HTERT RPE-1 (cell line): Measurements from ENCODE around the gene PDLIM7.
"Not testable (repeated sequence)": the region's sequence is repeated elsewhere in the genome, so short reads cannot be mapped to it uniquely, and the experiment has no call there.

Experiments
- in situ Hi-C: fragments of 300-500 bp; cut with MboI; formaldehyde crosslinking; loops from 4 replicates; pipeline ENCODE4 v1.14.3; 2020; ENCODE audit warnings: low sequenced_read_pairs

PDLIM7 gene, protein sequence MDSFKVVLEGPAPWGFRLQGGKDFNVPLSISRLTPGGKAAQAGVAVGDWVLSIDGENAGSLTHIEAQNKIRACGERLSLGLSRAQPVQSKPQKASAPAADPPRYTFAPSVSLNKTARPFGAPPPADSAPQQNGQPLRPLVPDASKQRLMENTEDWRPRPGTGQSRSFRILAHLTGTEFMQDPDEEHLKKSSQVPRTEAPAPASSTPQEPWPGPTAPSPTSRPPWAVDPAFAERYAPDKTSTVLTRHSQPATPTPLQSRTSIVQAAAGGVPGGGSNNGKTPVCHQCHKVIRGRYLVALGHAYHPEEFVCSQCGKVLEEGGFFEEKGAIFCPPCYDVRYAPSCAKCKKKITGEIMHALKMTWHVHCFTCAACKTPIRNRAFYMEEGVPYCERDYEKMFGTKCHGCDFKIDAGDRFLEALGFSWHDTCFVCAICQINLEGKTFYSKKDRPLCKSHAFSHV

DNA sequence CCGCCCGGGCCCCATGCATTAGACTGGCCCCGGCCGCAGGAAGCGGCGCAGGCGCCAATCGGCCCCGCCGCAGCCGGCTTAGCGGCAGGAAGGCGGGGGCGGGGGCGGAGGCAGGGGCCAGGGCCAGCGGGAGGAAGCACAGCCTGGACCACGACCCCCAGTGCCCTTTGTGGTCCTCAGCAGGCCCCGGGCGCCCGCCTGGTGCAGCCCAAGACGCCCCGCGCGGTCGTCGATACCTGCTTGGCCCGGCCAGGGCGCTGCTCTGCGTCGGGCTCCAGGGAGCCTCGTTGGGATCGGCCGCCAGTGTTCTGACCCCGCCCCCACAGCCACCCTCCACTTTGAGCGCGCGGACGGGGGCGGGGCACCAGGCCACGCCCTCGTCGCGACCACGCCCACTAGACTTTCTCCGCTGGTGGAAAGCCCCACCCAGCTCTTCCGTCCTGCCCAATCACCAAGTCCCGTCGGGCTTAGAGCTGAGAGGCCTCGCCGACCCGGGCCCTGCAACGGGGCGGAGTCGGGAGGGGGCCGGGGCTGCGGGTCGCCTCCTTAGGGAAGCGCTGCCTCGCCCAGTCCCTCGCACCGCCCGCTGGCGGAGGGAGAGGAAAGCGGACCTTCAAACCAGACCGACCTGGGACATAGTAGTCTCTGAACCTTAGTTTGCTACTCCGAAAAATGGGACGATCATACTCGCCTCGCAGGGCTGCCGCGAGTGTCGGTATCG, at the start of gene PDLIM7:
PDLIM7 (minus strand) TSS at position 313 of the 721 bp plus-strand sequence. CDS start 1,092 bp downstream, outside the sequence.
- in situ Hi-C loops = no loop called here

DNA sequence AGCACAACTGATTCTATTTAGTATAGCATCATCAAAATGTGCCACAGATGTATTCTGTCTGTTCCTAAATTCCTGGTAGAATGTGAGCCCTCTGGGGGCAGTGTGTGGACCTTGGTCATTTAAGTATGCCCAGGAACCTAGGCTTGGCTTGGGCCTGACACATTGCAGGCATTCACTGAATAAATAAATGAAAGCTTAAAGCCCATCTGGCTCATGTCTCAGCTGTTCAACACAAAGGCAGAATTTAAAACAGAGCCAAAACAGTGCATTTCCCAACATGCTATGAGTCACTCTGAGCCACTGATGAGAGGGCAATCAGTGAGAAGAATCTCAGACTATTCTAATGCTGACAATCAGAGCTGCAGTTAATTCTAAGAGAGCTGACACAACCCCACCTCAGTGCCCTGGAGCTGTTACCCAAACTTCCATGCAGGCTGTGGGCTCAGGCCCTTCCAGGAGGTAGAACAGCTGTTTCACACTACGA, 48.9 kb upstream of the PDLIM7 start:
- in situ Hi-C loops = no loop called here

DNA sequence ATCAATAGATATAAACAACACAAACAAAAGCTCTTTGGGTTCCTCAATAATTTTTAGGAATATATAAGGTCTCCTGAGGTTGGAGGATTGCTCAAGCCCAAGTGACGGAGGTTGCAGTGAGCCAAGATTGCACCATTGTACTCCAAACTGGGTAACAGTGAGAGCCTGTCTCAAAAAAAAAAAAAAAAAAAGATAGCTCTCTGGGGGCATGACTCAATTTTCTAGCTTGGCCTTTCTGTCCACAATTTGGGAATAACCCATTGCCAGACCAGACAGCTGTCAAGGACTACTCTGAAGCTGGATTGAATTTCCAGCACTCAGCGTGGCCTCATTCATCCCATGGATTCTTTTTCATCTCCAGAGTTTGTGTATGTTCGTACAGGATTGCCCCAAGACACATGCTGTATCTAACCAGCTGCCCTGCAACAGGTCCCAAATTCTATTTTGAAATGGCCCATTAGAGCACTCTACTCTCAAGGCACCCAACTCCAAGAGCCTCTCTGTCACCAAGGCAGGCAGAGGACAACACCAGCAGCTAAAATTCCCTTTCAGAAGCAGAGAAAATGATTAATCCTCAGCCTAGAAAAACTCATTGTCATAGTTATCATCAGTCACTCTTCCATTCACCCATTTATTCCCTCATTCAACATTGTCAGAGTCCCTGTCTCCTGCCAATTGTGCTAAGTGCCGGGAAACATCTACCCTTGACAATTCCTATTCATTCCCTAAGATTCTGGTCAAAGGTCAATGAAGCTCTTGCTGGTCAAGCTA, 48.3 kb upstream of the PDLIM7 start:
- in situ Hi-C loops = no loop called here

DNA sequence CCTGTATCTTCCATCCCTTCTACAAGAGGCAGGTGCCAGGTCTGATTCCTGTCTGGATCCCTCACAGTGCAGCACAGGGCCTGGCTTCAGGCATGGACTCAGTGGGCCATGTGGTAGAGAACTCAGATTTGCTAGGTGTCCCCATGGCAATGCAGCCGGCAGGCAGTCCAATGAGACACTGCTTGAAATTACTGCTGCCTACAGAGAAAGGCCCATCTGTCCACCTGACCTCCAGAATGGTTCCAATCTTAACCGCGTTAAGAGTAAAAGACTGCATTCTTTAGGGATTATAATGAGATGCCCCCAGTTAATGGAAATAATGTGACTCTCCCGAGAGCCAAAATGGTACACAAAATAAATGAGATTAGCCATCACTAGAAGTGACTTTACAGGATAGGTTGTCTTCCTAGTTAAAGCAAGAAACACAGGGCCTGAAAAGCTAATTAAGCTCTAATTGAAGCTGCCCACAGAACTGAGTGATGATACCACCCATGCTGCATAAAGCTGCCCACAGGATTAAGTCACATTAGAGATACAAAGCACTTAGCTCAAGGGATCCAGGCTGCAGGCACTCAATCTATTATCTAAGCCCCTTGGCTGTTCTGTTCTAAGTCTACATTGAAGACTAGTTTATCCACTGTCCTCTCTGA, 45.5 kb upstream of the PDLIM7 start:
- in situ Hi-C loops = no loop called here

DNA sequence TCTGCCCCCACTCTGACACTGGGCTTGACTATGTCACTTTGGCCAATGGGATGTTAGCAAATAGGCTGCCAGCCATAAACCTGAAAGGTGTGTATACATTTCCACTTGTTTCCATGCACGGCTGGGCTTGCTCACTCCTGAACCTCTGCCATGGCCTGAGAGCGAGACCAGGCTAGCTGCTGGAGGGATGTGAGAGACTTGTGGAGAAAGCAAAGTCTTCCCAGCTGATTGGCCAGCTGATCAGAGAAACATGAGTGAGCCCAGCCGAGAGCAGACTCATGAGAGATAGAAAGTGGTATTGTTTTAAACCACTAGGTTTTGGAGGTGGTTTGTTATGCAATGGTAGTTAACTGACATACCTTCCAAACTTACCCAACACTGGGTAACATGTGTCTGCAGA, 43.0 kb upstream of the PDLIM7 start:
- in situ Hi-C loops = no loop called here

DNA sequence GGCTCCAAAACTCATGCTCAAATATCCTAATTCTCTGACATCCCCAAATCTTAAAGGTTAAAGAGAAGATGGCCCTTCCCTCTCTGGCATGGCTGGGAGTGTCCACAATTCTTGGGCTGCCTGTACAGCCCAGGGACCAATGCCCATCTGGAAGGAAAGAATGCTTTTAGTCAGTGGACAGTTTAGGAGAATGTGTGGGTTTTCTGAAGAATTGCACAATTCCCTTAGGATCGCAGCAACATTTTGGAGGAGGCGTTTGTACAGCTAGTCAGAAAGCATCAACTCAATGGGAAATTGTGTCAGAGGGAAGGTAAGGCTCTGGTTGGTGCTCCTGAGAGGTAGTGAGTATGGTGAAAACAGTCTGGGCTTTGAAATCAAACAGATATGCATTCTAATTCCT, 42.0 kb upstream of the PDLIM7 start:
- in situ Hi-C loops = no loop called here

DNA sequence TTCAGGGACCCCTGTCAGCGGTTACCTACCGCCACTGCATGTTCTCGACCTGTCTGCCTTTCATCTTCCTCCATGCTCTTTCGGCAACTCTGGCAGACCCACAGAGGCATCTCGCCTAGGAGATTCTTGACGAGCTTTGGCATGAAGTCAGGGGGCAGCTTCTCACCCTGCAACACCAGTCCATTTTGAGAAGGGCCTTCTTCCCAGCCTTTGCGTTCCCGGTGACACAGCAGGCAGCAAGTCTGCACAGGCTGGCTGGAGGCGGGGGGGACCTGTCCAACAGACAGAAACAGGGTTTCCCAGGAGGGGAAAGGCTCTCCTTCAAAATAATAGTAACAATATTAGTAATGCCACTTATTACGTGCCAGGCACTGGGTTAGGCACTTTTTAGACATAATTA, 41.5 kb upstream of the PDLIM7 start:
- in situ Hi-C loops = no loop called here

DNA sequence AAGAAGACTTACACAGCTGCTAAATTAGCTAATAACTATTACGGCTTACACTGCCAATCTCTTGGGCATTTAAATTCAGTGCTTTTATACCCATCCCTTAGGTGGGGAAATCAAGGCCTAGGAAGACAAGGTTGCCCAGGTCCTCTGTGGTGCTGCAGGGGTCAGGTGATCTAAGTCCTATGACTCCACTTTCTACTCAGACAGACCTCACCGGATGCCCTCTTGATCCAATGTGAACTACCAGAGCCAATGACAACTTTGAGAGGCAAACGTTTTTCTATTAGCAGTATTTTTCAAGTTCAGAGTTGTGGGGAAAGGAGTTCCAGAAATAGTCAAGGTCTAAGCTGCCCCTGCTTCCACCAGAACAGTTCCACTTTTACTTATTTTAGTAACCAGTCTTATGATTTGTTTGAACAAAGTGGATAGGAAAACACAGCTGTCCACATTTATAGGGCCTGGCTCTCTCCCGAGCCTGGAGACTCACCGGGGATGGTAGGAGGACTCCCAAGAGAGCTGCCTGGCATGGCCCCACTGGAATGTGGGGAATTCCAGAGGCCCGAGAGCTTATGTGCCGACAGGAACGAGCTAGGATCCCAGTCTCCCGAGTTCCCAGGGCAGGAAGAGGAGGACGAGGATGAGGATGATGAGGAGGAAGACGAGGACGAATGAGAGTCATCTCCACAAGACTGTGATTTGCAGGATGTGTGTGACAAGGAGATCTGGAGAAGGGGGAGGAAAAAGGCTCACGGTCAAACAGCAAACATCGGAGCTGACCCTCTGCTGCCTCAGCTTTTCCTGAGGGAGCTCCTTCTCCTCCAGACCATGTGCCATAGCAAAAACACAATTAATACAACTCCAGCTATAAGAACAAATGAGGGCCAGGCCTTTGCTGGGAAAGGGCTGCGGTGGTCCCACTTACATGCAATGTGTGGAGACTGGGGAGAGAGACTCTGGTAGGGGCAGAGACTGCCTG, 40.3 kb upstream of the PDLIM7 start:
- in situ Hi-C loops = no loop called here

DNA sequence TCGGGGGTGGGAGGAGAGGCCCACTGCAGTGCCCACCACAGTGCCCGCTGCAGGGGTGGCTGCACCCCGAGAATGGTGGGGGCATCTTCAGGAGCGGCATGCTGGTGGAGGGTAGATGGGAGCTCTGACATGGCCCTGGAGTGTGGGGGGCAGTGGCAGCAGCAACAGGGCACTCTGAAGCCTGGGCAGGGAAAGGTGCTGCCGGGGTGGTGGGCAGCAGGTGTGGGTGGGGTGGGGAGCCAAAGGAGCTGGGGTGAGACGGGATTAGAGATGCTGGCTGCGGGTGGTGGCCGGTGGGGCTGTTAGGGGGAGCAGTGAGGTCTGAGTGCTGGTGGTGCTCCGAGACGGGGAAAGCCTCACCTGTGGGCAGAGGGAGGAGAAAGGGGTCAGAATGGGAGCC, 39.0 kb upstream of the PDLIM7 start:
- in situ Hi-C loops = no loop called here

DNA sequence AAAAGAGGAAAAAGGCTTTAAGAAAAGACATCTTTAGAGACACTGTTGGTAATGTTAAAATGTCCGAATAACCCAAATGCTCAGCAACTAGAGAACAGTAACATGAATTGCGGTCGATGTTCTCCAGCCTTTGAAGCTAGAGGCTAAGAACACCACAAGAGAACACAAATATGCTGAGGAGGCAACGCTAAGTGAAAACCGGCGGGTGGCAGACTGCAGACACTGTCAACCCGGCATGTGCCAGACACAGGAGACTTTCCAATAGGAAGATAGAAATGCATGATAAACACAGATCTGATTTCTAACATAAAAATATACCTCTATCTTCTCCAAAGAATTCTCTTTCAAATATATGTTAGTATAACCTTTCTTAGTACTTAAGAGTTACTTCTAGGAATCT, 37.7 kb upstream of the PDLIM7 start:
- in situ Hi-C loops = no loop called here

DNA sequence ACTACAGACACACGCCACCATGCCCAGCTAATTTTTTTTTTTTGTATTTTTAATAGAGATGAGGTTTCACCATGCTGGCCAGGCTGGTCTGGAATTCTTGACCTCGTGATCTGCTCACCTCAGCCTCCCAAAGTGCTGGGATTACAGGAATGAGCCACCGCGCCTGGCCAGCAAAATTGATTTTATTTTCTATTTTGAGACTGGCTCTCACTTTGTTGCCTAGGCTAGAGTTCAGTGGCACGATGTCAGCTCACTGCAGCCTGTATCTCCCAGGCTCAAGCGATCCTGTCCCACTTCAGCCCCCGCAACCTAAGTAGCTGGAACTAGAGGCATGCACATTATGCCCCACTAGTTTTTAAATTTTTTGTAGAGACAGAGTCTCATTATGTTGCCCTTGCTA, 37.0 kb upstream of the PDLIM7 start:
- in situ Hi-C loops = not testable (repeated sequence)

DNA sequence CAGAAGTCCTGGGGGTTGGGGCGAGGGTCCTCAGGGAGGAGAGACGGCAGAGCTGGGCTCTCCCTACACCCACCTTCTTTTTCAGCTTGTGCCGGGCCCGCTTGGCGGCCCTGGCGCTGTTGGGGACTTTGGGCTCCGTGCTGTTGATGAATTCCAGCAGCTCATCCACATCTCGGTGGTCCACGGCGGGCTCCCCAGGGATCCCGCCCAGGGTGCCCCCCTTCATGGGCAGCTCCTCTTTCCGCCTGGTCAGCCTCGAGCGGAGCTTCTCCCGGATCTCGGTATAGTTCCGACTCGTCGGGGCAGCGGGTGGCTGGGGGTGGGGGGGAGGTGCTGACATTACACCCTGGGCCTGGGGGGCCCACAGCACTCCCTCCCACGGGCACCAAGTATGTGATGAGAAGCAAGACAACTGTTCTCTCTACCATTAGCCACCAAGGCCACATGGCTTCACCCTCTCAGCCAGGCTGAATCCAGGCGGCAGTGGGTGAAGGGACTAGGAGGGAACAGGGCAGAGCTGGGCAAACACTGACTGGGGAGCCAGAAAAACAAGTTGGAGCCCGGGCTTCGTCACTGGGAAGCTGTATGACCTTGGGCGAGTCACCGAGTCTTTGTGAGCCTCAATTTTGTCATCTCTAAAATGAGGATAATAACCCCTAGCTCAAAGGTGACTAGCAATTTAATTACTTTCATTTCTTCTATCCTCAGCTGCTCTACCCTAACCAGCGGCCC, 34.0 kb upstream of the PDLIM7 start:
- in situ Hi-C loops = no loop called here

DNA sequence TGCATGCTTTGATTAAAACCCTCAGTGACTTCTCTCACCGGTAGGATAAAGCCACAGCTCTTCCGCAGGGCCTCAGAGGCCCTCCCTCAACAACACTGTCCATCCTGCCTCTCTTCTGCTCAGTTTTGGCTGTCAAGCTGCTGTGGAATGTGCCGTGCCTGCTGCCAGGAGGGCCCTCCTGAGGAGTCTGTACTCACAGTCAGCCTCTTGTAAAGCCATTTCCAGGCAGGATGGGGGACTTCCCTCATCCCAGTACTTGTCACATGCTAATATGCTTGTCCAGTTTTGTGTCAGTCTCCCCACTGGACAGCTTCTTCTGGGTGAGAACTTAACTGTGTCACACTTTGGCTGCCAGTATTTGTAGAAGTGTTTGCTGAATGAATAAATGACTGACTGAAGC, 33.2 kb upstream of the PDLIM7 start:
- in situ Hi-C loops = no loop called here

DNA sequence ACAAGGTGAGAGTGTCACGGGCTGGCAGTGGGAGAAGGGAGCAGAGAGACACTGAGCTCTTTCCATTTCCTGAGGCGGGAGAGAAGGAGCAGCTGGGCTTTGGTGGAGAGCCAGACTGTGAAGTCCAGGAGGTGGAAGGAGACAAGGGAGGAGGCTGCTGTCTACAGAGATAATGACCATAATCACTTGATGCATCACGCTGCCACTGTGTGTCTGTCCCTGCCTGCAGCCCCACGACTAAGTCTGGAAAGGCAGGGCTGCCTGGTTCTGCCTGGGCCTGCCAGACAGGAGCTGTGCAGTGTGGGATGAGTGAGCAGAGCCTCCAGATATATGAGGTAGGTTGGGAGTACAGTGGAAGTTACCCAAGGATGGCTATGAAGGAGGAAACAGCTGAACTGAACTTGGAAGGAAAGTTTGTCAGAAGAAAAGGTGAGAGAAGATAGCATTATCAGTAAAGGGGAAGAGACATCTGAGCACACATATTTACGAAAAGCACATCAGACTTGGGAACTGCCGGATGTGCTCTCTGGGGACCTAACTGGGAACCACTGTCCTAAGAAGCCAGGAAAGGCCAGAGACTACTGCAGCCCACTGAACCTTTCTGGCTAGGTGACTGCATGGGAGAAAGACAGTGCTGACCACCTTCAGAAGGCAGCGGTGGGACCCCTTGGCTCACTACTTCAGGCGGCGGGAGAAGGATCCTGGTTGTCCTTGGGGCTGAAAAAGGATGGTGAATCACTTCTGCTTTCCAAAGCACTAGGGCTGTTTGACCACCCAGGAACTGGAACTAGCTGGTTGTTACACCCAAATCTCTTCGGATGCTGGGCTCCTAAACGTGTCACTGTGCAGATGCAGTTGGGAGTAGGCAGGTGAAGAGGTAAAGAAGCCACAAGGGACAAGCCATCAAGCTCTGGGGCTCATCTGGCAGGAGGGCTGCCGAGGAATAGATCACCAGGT, 32.1 kb upstream of the PDLIM7 start:
- in situ Hi-C loops = no loop called here

DNA sequence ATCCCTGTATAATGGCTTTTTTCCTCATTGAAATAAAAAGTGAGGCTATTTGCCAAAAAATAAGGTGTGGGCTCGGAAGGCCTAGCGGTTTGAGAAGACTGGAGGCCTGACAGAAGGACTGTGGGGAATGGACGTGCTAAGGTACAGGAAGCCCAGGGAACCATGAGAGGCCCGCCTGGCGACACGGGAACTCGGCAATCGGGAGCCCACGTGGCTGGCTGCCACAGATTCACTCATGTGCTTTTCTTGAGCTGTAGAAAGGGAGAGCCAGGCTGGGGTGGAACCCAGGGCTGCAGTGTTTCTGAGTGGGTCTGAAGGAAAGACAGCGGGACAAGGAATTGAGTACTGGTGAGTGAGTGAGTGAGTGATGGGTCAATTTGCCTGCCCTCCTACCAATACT, 31.2 kb upstream of the PDLIM7 start:
- in situ Hi-C loops = no loop called here

DNA sequence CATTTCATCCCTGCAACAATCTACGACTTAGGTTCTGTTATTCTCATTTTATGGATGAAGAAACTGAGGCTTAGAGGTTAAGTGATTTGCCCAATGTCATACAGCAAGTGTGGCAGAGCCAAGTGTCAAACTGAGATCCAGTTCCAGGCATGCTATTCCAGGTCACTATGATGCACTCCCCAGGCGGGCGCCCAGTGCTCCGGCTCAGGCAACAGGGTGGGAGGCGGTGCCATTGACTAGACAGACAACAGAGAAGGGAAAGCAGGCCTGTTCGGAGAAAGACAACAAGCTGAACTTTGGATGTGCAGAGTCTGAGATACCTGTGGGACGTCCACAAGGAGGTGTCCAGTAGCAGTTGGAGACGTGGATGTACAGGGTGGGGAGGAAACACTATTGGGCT, 30.2 kb upstream of the PDLIM7 start:
- in situ Hi-C loops = no loop called here

DNA sequence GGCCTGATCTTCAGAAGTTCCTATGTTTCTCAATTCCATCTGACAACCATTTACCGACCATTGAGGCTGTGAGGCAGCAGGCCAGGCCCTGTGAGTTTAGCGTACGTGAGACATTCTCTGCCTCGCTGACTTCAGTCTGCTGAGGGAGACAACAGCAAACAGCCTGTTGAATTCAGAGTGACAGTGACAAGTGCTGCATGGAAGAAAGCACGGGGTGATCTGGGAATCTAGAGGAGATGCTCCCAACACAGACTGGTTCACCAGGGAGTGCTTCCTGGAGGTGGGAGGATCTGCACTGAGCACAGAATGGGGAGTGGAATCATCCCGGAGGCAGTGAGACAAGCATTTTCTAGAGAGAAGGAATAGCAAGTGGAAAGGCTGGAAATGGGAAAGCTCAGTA, 29.4 kb upstream of the PDLIM7 start:
- in situ Hi-C loops = no loop called here

DNA sequence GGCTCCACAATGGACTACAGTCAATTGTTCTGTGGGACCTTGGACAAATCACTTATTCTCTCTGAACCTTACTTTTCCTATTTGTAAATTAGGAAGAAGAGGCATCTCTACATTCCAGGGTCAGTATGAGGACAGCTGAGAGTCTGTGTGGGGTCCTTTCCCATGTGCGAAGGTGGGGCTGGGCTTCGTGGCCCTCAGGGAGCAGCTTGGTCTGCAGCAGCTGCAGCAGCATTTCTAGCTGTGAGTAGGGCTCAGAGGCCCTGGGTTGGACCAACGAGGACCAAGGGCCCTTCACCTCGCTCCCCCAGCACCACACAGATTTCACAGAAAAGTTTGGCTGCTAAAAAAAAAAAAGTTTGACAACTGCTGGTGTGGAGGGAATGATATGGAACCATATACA, 28.8 kb upstream of the PDLIM7 start:
- in situ Hi-C loops = no loop called here
